Thoracic aorta (tissue), 2 donors: ENCODE data around the gene COL6A5. TPM values are rescaled to one million over a fixed set of nuclear protein-coding genes. Genes with fewer than 3 reads are reported as not detected.

ENCODE experiments used
- ATAC-seq: fragments of 150-250 bp; one replicate; pipeline ENCODE4 v1.8.0; 2017; ENCODE audit warnings: low read depth; ENCODE audit not compliant: insufficient number of reproducible peaks, low FRiP score
- DNase-seq: peaks from one replicate; pipeline ENCODE4 v3.0.0-alpha.2; 2020; ENCODE audit warnings: low spot score
- H3K27ac ChIP-seq, 2 donors: fragments of 200-600 bp; sonication (generic); 1 replicate in 1 of 2; 2 replicates in 1 of 2; pipeline ENCODE4 v1.5.1; 2016; ENCODE audit warnings: mild to moderate bottlenecking in 2 of 2, moderate library complexity in 2 of 2
- H3K27me3 ChIP-seq: fragments of 200-600 bp; sonication (generic); replicated peaks from 2 replicates; pipeline ENCODE4 v1.6.0; 2016; ENCODE audit warnings: mild to moderate bottlenecking; ENCODE audit not compliant: insufficient read depth
- H3K36me3 ChIP-seq: fragments of 200-600 bp; sonication (generic); one replicate; pipeline ENCODE4 v1.5.1; 2016
- H3K4me1 ChIP-seq, 2 donors: fragments of 200-600 bp; sonication (generic); 1 replicate in 1 of 2; 2 replicates in 1 of 2; pipeline versions ENCODE4 v1.5.1 to v1.6.0; 2016; ENCODE audit warnings: low read depth in 2 of 2, mild to moderate bottlenecking in 1 of 2; ENCODE audit not compliant: control insufficient read depth in 1 of 2
- H3K4me3 ChIP-seq: fragments of 200-600 bp; sonication (generic); 2 replicates; pipeline ENCODE4 v1.5.1; 2016; ENCODE audit warnings: mild to moderate bottlenecking
- H3K9me3 ChIP-seq: fragments of 200-600 bp; sonication (generic); 2 replicates; pipeline ENCODE4 v1.5.1; 2016
- total RNA-seq, 2 donors: library from RNA; depleted of rRNA; stranded (reverse); fragments of >200 nt; gene quantifications; one replicate each; pipeline versions ENCODE4 v1.1.0 to v1.2.3, GENCODE V29; 2016
- TF ChIP-seq, protein P1 (sequence below): fragments of 200-600 bp; sonication (generic); IDR thresholded peaks from one replicate; pipeline ENCODE4 v1.5.1; 2019; ENCODE audit warnings: antibody characterized with exemption

The COL6A5 gene
- total RNA-seq, 2 donors from 2014 or later: not detected

DNA sequence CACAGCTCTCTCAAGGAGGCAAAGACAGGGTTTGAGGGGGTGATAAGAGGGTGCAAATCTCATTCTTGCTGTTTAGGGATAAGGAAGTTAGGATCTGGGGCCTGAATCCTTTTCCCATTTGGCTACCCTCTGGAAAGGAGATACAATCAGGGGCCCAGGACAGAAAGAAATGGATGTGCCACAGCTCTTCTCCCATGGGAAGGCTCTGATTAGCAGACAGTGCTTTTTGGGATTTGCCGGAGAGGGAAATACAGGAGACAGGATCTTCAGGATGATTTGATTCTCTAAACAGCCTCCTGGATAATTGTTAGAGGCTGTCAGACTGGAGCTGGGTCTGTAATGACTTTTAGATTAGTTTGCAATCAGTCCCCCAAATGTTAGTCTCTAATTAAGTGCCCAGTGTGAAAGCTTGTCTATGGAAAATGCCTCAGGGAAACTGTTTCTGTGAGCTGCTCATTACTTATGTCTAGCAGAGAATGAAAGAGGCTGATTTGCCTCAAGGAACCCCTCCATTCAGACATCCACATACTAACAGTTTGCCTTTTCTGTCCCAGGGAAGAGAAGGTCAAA, 67.6 kb downstream of the COL6A5 start:
- DNase-seq (no peak), ATAC-seq (no peak)
- TF ChIP-seq, protein P1, sequence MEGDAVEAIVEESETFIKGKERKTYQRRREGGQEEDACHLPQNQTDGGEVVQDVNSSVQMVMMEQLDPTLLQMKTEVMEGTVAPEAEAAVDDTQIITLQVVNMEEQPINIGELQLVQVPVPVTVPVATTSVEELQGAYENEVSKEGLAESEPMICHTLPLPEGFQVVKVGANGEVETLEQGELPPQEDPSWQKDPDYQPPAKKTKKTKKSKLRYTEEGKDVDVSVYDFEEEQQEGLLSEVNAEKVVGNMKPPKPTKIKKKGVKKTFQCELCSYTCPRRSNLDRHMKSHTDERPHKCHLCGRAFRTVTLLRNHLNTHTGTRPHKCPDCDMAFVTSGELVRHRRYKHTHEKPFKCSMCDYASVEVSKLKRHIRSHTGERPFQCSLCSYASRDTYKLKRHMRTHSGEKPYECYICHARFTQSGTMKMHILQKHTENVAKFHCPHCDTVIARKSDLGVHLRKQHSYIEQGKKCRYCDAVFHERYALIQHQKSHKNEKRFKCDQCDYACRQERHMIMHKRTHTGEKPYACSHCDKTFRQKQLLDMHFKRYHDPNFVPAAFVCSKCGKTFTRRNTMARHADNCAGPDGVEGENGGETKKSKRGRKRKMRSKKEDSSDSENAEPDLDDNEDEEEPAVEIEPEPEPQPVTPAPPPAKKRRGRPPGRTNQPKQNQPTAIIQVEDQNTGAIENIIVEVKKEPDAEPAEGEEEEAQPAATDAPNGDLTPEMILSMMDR: no peak
- Histone ChIP-seq H3K27me3 (no peaks in the 10 kb centered on the region), H3K27ac (no peak overlapping the region), H3K9me3 (no peaks in the 10 kb centered on the region), H3K36me3 (no peaks in the 10 kb centered on the region), H3K4me1 (no peaks in the 10 kb centered on the region), H3K4me3 (no peak overlapping the region)

- Histone ChIP-seq H3K27ac (no peak overlapping the region), H3K4me1 (no peaks in the 10 kb centered on the region), H3K27me3 (no peaks in the 10 kb centered on the region), H3K9me3 (no peaks in the 10 kb centered on the region), H3K36me3 (no peaks in the 10 kb centered on the region), H3K4me3 (no peak overlapping the region)
- DNase-seq (no peak), ATAC-seq (no peak)
- TF ChIP-seq, protein P1: no peak
These were observed 69.0 kb downstream of the COL6A5 start for GRCh38 chr3:130414457-130414856.

DNA sequence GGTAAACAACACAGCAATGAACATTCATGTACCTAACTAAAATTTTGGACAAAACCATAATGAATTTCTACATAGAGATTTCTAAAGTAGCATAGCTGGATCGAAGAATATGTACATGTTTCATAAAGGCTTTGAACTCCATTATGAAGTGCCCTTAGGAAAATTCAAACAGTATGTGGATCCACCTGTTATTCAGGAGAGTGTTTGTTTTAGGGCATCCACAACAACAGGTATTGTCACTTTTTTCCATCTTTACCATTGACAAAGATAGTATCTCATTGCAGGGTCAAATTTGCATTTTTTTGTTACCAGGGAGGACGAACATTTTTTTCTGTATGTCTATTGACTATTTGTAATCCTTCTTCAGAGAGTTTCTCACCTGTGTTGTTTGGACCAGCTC, 75.0 kb downstream of the COL6A5 start:
- no peak for DNase-seq
- no peak for ATAC-seq
- Histone ChIP-seq H3K9me3 (no peaks in the 10 kb centered on the region), H3K27me3 (no peaks in the 10 kb centered on the region), H3K4me3 (no peak overlapping the region), H3K36me3 (no peaks in the 10 kb centered on the region), H3K27ac (no peak overlapping the region), H3K4me1 (no peaks in the 10 kb centered on the region)
- TF ChIP-seq, protein P1: no peak

GRCh38 chr3:130423064-130423463, 77.6 kb downstream of the COL6A5 start:
- Histone ChIP-seq H3K36me3 (no peaks in the 10 kb centered on the region), H3K27ac (no peak overlapping the region), H3K9me3 (no peaks in the 10 kb centered on the region), H3K4me1 (no peaks in the 10 kb centered on the region), H3K4me3 (no peak overlapping the region), H3K27me3 (no peaks in the 10 kb centered on the region)
- ATAC-seq (no peak), DNase-seq (no peak)
- TF ChIP-seq, protein P1: no peak

DNA sequence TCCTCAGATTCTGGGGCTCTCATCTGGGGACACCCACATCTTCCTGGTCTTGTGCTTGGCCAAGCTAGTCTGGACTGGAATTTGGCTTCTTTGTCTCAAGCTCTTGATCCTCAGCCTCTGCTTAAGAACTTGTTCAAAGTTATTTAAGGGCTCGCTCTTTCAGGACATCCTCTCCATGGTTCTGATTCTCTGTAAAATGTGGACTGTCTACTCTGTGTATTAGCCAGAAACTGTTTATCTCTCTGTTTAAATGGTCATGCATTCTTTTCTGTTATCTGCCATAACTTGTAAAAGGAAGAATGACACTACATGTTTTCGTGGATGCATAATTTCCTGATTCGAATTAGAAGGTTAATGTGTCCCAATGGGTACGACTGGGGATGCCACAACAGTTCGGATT, 79.4 kb downstream of the COL6A5 start:
- H3K9me3 ChIP-seq: no peaks in the 10 kb centered on the region
- H3K27ac ChIP-seq: no peak overlapping the region
- H3K36me3 ChIP-seq: no peaks in the 10 kb centered on the region
- ATAC-seq: no peak
- no peak for DNase-seq
- H3K27me3 ChIP-seq: no peaks in the 10 kb centered on the region
- H3K4me1 ChIP-seq: no peaks in the 10 kb centered on the region
- no peak overlapping the region for H3K4me3 ChIP-seq
- TF ChIP-seq, protein P1: no peak
